H1 (cell line): ENCODE data around the gene CRTAP. TPM values are rescaled to one million over a fixed set of nuclear protein-coding genes. Genes with fewer than 3 reads are reported as not detected.

Experiments
- CTCF ChIA-PET: fragments of 300-600 bp; sonication (Branson Sonifier 250); formaldehyde crosslinking; loops from one replicate; lab custom pipeline; 2021; ENCODE audit not compliant: partially characterized antibody; lab: Charles Lee
- POLR2A ChIA-PET: fragments of 300-600 bp; sonication (Branson Sonifier 250); formaldehyde crosslinking; loops from one replicate; lab custom pipeline; 2021; ENCODE audit warnings: inconsistent platforms; ENCODE audit not compliant: partially characterized antibody; lab: Charles Lee
- DNase-seq, 2 experiments: peaks; one replicate each; pipeline versions ENCODE4 v3.0.0 to v3.0.0-alpha.2; 2010 to 2022; ENCODE audit warnings: low spot score in 2 of 2, low read depth in 1 of 2, mixed read lengths in 1 of 2
- FAIRE-seq: peaks from 2 replicates; lab custom pipeline; 2011; peaks lifted over from hg19 to GRCh38; lab: Jason Lieb, UNC
- H2AFZ ChIP-seq: 2 replicates; pipeline ENCODE4 v1.8.1; 2012; ENCODE audit warnings: low read length, inconsistent platforms
- H2AK5ac ChIP-seq: 2 replicates; pipeline ENCODE4 v1.6.1; 2013; ENCODE audit warnings: low read depth, low read length
- H2BK120ac ChIP-seq: replicated peaks from 2 replicates; pipeline ENCODE3; 2013; ENCODE audit warnings: low read depth, low read length, inconsistent platforms
- H2BK12ac ChIP-seq: 2 replicates; pipeline ENCODE4 v1.6.1; 2013; ENCODE audit warnings: low read depth, low read length
- H2BK15ac ChIP-seq: 2 replicates; pipeline ENCODE4 v1.6.1; 2013; ENCODE audit warnings: low read length
- H2BK20ac ChIP-seq: 2 replicates; pipeline ENCODE4 v1.6.1; 2013; ENCODE audit warnings: low read length
- H2BK5ac ChIP-seq: 2 replicates; pipeline ENCODE4 v1.6.1; 2013; ENCODE audit warnings: low read depth, low read length
- H3K14ac ChIP-seq: 2 replicates; pipeline ENCODE4 v1.6.1; 2013; ENCODE audit warnings: inconsistent platforms; ENCODE audit not compliant: insufficient read length
- H3K18ac ChIP-seq: 2 replicates; pipeline ENCODE4 v1.6.1; 2013; ENCODE audit warnings: low read length; ENCODE audit errors: extremely low read depth
- H3K23ac ChIP-seq: 2 replicates; pipeline ENCODE4 v1.6.1; 2013; ENCODE audit warnings: inconsistent platforms; ENCODE audit not compliant: insufficient read length
- H3K23me2 ChIP-seq: 2 replicates; pipeline ENCODE4 v1.6.1; 2013; ENCODE audit warnings: low read depth, low read length
- H3K27ac ChIP-seq: 2 replicates; pipeline ENCODE4 v1.6.1; 2011; ENCODE audit warnings: low read depth, low read length, inconsistent platforms
- H3K27me3 ChIP-seq, 4 experiments: replicated peaks in 1 of 4; 1 replicate in 1 of 4; 2 replicates in 3 of 4; pipeline versions ENCODE4 v1.6.1 to v1.8.1; 2011 to 2013; ENCODE audit warnings: low read length in 3 of 4, mild to moderate bottlenecking in 3 of 4, inconsistent platforms in 2 of 4, mixed read lengths in 2 of 4, moderate library complexity in 1 of 4; ENCODE audit not compliant: control insufficient read depth in 3 of 4, insufficient read depth in 3 of 4; ENCODE audit errors: extremely low read depth in 1 of 4
- H3K36me3 ChIP-seq, 4 experiments: 2 replicates each; pipeline versions ENCODE4 v1.6.1 to v1.8.1; 2011 to 2013; ENCODE audit warnings: mild to moderate bottlenecking in 4 of 4, low read length in 3 of 4, moderate library complexity in 2 of 4, control low read depth in 1 of 4, inconsistent platforms in 1 of 4; ENCODE audit not compliant: insufficient read depth in 4 of 4, control insufficient read depth in 2 of 4
- H3K4ac ChIP-seq: replicated peaks from 2 replicates; pipeline ENCODE3; 2013; ENCODE audit warnings: low read length, low read depth, mixed read lengths, inconsistent platforms; ENCODE audit not compliant: insufficient read length
- H3K4me1 ChIP-seq, 4 experiments: replicated peaks in 1 of 4; 1 replicate in 1 of 4; 2 replicates in 3 of 4; pipeline versions ENCODE4 v1.6.1 to v1.8.1; 2011 to 2013; ENCODE audit warnings: low read length in 3 of 4, inconsistent platforms in 2 of 4, mixed read lengths in 1 of 4; ENCODE audit not compliant: insufficient read depth in 4 of 4, control insufficient read depth in 3 of 4
- H3K4me2 ChIP-seq, 2 experiments: 2 replicates each; pipeline versions ENCODE4 v1.6.1 to v1.8.1; 2011 to 2013; ENCODE audit warnings: low read depth in 2 of 2, low read length in 2 of 2, control low read depth in 1 of 2, inconsistent platforms in 1 of 2, mild to moderate bottlenecking in 1 of 2; ENCODE audit not compliant: insufficient read depth in 1 of 2
- H3K4me3 ChIP-seq, 4 experiments: fragments of 200-600, 300-600 bp in 1 of 4; sonication (generic), shearing (Covaris generic), sonication (Bioruptor Twin) in 1 of 4; 2 replicates each; pipeline versions ENCODE4 v1.5.1 to v1.8.1; 2011 to 2016; ENCODE audit warnings: low read length in 4 of 4, low read depth in 3 of 4, control low read depth in 2 of 4, inconsistent platforms in 2 of 4, mild to moderate bottlenecking in 2 of 4, mixed read lengths in 1 of 4, moderate library complexity in 1 of 4; ENCODE audit not compliant: insufficient read depth in 2 of 4; ENCODE audit errors: extremely low read depth in 1 of 4
- H3K56ac ChIP-seq: replicated peaks from 2 replicates; pipeline ENCODE3; 2013; ENCODE audit warnings: low read depth, mild to moderate bottlenecking, mixed read lengths, low read length, inconsistent platforms; ENCODE audit not compliant: insufficient read length
- H3K79me1 ChIP-seq: 2 replicates; pipeline ENCODE4 v1.6.1; 2013; ENCODE audit warnings: low read depth, low read length, control low read depth
- H3K79me2 ChIP-seq, 2 experiments: 2 replicates each; pipeline versions ENCODE4 v1.6.1 to v1.8.1; 2012 to 2013; ENCODE audit warnings: low read length in 2 of 2, mild to moderate bottlenecking in 2 of 2, inconsistent platforms in 1 of 2; ENCODE audit not compliant: insufficient read depth in 2 of 2, control insufficient read depth in 1 of 2
- H3K9ac ChIP-seq, 4 experiments: replicated peaks in 1 of 4; 1 replicate in 1 of 4; 2 replicates in 3 of 4; pipeline versions ENCODE4 v1.6.1 to v1.8.1; 2011 to 2013; ENCODE audit warnings: low read depth in 3 of 4, low read length in 3 of 4, control low read depth in 2 of 4, mild to moderate bottlenecking in 2 of 4, moderate library complexity in 2 of 4, inconsistent platforms in 1 of 4; ENCODE audit errors: extremely low read depth in 1 of 4
- H3K9me3 ChIP-seq, 2 experiments: 2 replicates each; pipeline versions ENCODE4 v1.6.1 to v1.8.1; 2012 to 2013; ENCODE audit warnings: mild to moderate bottlenecking in 2 of 2, moderate library complexity in 2 of 2, control low read depth in 1 of 2, inconsistent platforms in 1 of 2, low read depth in 1 of 2, low read length in 1 of 2, mixed read lengths in 1 of 2; ENCODE audit not compliant: insufficient read depth in 2 of 2
- H4K20me1 ChIP-seq, 2 experiments: replicated peaks in 1 of 2; 2 replicates each; pipeline versions ENCODE3 to v1.8.1; 2011 to 2013; ENCODE audit warnings: inconsistent platforms in 2 of 2, low read length in 2 of 2, mild to moderate bottlenecking in 1 of 2; ENCODE audit not compliant: insufficient read depth in 2 of 2, control insufficient read depth in 1 of 2
- H4K5ac ChIP-seq: 2 replicates; pipeline ENCODE4 v1.6.1; 2013; ENCODE audit warnings: low read length, low read depth, mixed read lengths, inconsistent platforms; ENCODE audit not compliant: insufficient read length
- H4K8ac ChIP-seq: 2 replicates; pipeline ENCODE4 v1.8.0; 2013; ENCODE audit warnings: mild to moderate bottlenecking, moderate library complexity, low read length, inconsistent platforms; ENCODE audit not compliant: insufficient read depth; ENCODE audit errors: extremely low read depth
- H4K91ac ChIP-seq: replicated peaks from 2 replicates; pipeline ENCODE3; 2013; ENCODE audit warnings: low read length, mixed read lengths, inconsistent platforms; ENCODE audit not compliant: insufficient read length
- ATF2 ChIP-seq: IDR thresholded peaks from 2 replicates; pipeline ENCODE4 v1.6.1; 2012; ENCODE audit warnings: low read length, inconsistent platforms
- CHD1 ChIP-seq: IDR thresholded peaks from 2 replicates; pipeline ENCODE4 v1.6.1; 2012; ENCODE audit warnings: low read depth, low read length, improper control_type of control experiment
- CREB1 ChIP-seq: IDR thresholded peaks from 2 replicates; pipeline ENCODE4 v1.6.1; 2012; ENCODE audit warnings: inconsistent platforms
- EGR1 ChIP-seq: IDR thresholded peaks from 2 replicates; pipeline ENCODE4 v1.6.1; 2011; ENCODE audit warnings: low read depth, low read length, borderline replicate concordance
- GABPA ChIP-seq: IDR thresholded peaks from 2 replicates; pipeline ENCODE4 v1.6.1; 2011; ENCODE audit warnings: mild to moderate bottlenecking, low read length, moderate library complexity, borderline replicate concordance; ENCODE audit not compliant: insufficient read depth
- POLR2A ChIP-seq, 2 experiments: IDR thresholded peaks; 1 replicate in 1 of 2; 2 replicates in 1 of 2; pipeline ENCODE4 v1.6.1; 2011; ENCODE audit warnings: low read depth in 2 of 2, low read length in 2 of 2, mild to moderate bottlenecking in 2 of 2; ENCODE audit errors: control extremely low read depth in 1 of 2
- POLR2AphosphoS5 ChIP-seq: IDR thresholded peaks from 2 replicates; pipeline ENCODE4 v1.6.1; 2011; ENCODE audit warnings: low read depth, low read length
- SIN3A ChIP-seq, 2 experiments: IDR thresholded peaks in 1 of 2; conservative IDR thresholded peaks in 1 of 2; 2 replicates each; pipeline ENCODE4 v1.6.1; 2011 to 2012; ENCODE audit warnings: low read length in 2 of 2, improper control_type of control experiment in 1 of 2, low read depth in 1 of 2, mild to moderate bottlenecking in 1 of 2
- TAF7 ChIP-seq: optimal IDR thresholded peaks from 2 replicates; pipeline ENCODE3; 2011; ENCODE audit warnings: low read depth, mild to moderate bottlenecking, inconsistent platforms, low read length, moderate library complexity, borderline replicate concordance
- WGBS, 2 experiments: shearing (Covaris generic) in 1 of 2; methylation state at CpG; one replicate each; pipeline versions ENCODE4 v1.1.6 to v1.1.7; 2013 to 2015; ENCODE audit warnings: low lambda C conversion rate in 2 of 2, mixed read lengths in 2 of 2, inconsistent platforms in 1 of 2, low coverage in 1 of 2, missing lambda C conversion rate in 1 of 2; ENCODE audit not compliant: insufficient replicate concordance in 2 of 2, insufficient coverage in 1 of 2, insufficient read length in 1 of 2; ENCODE audit errors: extremely low coverage in 1 of 2, missing lambda C conversion rate in 1 of 2; 5-methylcytosine and 5-hydroxymethylcytosine counted together
- polyA plus RNA-seq, 7 experiments: library from polyadenylated mRNA; depleted of rRNA in 3 of 7; stranded (reverse) in 5 of 7; unstranded in 2 of 7; fragments of >200 nt in 5 of 7; fragments of 200-250 nt in 2 of 7; gene quantifications; 1 replicate in 5 of 7; 2 replicates in 1 of 7; 4 replicates in 1 of 7; pipeline versions ENCODE4 v1.2.1 to v1.2.3, GENCODE V29; 2011 to 2013; ENCODE audit warnings: missing spikeins in 2 of 7, mixed read lengths in 2 of 7
- total RNA-seq: library from RNA; stranded (reverse); fragmentation: NEBNext Ultra II Directional; extraction: Animal tissue kit (Norgen Biotek cat#: 25700); gene quantifications from 2 replicates; pipeline ENCODE4 v1.2.1, GENCODE V29; 2021

The CRTAP gene
- total and polyA plus RNA-seq, 2 of the 8 experiments (the other 6 are each of a cell fraction or from before 2014, with no cell fraction given) = 159 to 188 TPM

- H3K4me1 ChIP-seq = no peaks in the 10 kb centered on the region
- no peaks in the 10 kb centered on the region for H3K23me2 ChIP-seq
- TF ChIP-seq ATF2 (no peak), SIN3A (conservative IDR thresholded peaks at IDR 0.05 in 1 of 2, IDR thresholded peaks at IDR 0.05 in 1 of 2; ENCODE audit: low read depth in 1 of 2, low read length in 2 of 2) (no peak), TAF7 (no peak), CHD1 (no peak), EGR1 (no peak), POLR2A (IDR thresholded peaks at IDR 0.05; ENCODE audit: control extremely low read depth in 1 of 2, low read depth in 2 of 2, low read length in 2 of 2) (no peak), POLR2AphosphoS5 (no peak), GABPA (no peak), CREB1 (no peak)
- no peak overlapping the region for H3K27ac ChIP-seq
- H3K36me3 ChIP-seq = no peaks in the 10 kb centered on the region
- WGBS, 2 experiments = 84% methylated on average over 3 of the region's 3 CpGs; no CpG with 5 or more reads in 1 of the 2 experiments
- ChIA-PET CTCF (interaction anchor here (0.9 to 2.0 kb wide), 9 partner anchors 12 to 618 kb away, joined by 3 to 9 read pairs (median 4); no protein-coding TSS in a partner anchor), POLR2A (no interaction called here)
- H4K20me1 ChIP-seq = no peaks in the 10 kb centered on the region
- H3K4me2 ChIP-seq = no peak overlapping the region
- no peak overlapping the region for H4K8ac ChIP-seq
- H3K23ac ChIP-seq = no peak overlapping the region
- no peaks in the 10 kb centered on the region for H3K79me1 ChIP-seq
- no peaks in the 10 kb centered on the region for H3K9me3 ChIP-seq
- no peak overlapping the region for H4K5ac ChIP-seq
- no peak overlapping the region for H3K4ac ChIP-seq
- H3K18ac ChIP-seq = no peak overlapping the region
- no peaks in the 10 kb centered on the region for H3K79me2 ChIP-seq
- no peak overlapping the region for H3K4me3 ChIP-seq
- no peak overlapping the region for H2BK120ac ChIP-seq
- no peak overlapping the region for H2BK15ac ChIP-seq
- H2BK5ac ChIP-seq = no peak overlapping the region
- no peak overlapping the region for H2BK20ac ChIP-seq
- H2AK5ac ChIP-seq = no peak overlapping the region
- no peaks in the 10 kb centered on the region for H3K27me3 ChIP-seq
- H3K14ac ChIP-seq = no peak overlapping the region
- H3K9ac ChIP-seq = no peak overlapping the region
- H2AFZ ChIP-seq = no peak overlapping the region
- H4K91ac ChIP-seq = no peak overlapping the region
- no peak overlapping the region for H3K56ac ChIP-seq
- H2BK12ac ChIP-seq = no peak overlapping the region
- DNase-seq (no peak), FAIRE-seq (no peak)
These were observed 54.0 kb downstream of the CRTAP start for GRCh38 chr3:33167716-33168336.
